Measurements from ENCODE around the gene RNF125.
"Not testable (repeated sequence)": the region's sequence is repeated elsewhere in the genome, so short reads cannot be mapped to it uniquely, and the experiment has no call there.

The RNF125 gene

GRCh38 chr18:32083781-32084180, 65.2 kb downstream of the RNF125 start:
- no peak for DNase-seq
- ATAC-seq (ENCODE audit: insufficient read depth, low read depth), result no peak
- Histone ChIP-seq H3K4me3 (ENCODE audit: low read depth in 1 of 2, low read length in 2 of 2) (no peak overlapping the region), H3K9me3 (ENCODE audit: insufficient read depth, low read length, severe bottlenecking) (no peaks in the 10 kb centered on the region), H3K27ac (ENCODE audit: low read length) (no peak overlapping the region), H2AFZ (ENCODE audit: low read depth, low read length) (no peak overlapping the region), H3K79me2 (ENCODE audit: insufficient read depth, low read length) (no peaks in the 10 kb centered on the region), H3K9ac (ENCODE audit: low read depth, low read length) (no peak overlapping the region), H3K4me1 (ENCODE audit: insufficient read depth, low read length) (peaks cover 29% of the 10 kb centered on the region), H4K20me1 (ENCODE audit: insufficient read depth, low read length) (no peaks in the 10 kb centered on the region), H3K36me3 (ENCODE audit: insufficient read depth, low read length) (no peaks in the 10 kb centered on the region), H3K27me3 (ENCODE audit: insufficient read depth, low read length, poor library complexity) (no peaks in the 10 kb centered on the region), H3K4me2 (ENCODE audit: insufficient read depth, low read length) (no peak overlapping the region)
- TF ChIP-seq EZH2 (IDR thresholded peaks at IDR 0.05; ENCODE audit: borderline replicate concordance, low read depth, low read length, severe bottlenecking) (no peak), CTCF (IDR thresholded peaks at IDR 0.05; ENCODE audit: borderline replicate concordance, extremely low read depth, low read length, poor library complexity, severe bottlenecking) (no peak)

GRCh38 chr18:32086881-32087280, 68.3 kb downstream of the RNF125 start:
- DNase-seq (no peak), ATAC-seq (ENCODE audit: insufficient read depth, low read depth) (no peak)
- Histone ChIP-seq H3K4me2 (ENCODE audit: insufficient read depth, low read length) (no peak overlapping the region), H4K20me1 (ENCODE audit: insufficient read depth, low read length) (no peaks in the 10 kb centered on the region), H3K9me3 (ENCODE audit: insufficient read depth, low read length, severe bottlenecking) (no peaks in the 10 kb centered on the region), H3K36me3 (ENCODE audit: insufficient read depth, low read length) (no peaks in the 10 kb centered on the region), H3K27me3 (ENCODE audit: insufficient read depth, low read length, poor library complexity) (no peaks in the 10 kb centered on the region), H2AFZ (ENCODE audit: low read depth, low read length) (no peak overlapping the region), H3K4me1 (ENCODE audit: insufficient read depth, low read length) (peaks cover 37% of the 10 kb centered on the region), H3K79me2 (ENCODE audit: insufficient read depth, low read length) (no peaks in the 10 kb centered on the region), H3K9ac (ENCODE audit: low read depth, low read length) (no peak overlapping the region), H3K4me3 (ENCODE audit: low read depth in 1 of 2, low read length in 2 of 2) (no peak overlapping the region), H3K27ac (ENCODE audit: low read length) (no peak overlapping the region)
- TF ChIP-seq CTCF (IDR thresholded peaks at IDR 0.05; ENCODE audit: borderline replicate concordance, extremely low read depth, low read length, poor library complexity, severe bottlenecking) (no peak), EZH2 (IDR thresholded peaks at IDR 0.05; ENCODE audit: borderline replicate concordance, low read depth, low read length, severe bottlenecking) (no peak)

GRCh38 chr18:32090831-32091230, 72.2 kb downstream of the RNF125 start:
- not testable (repeated sequence) for H3K27ac ChIP-seq (ENCODE audit: low read length); H3K4me3 ChIP-seq (ENCODE audit: low read depth in 1 of 2, low read length in 2 of 2)

GRCh38 chr18:32091325-32091723, 72.7 kb downstream of the RNF125 start:
- Histone ChIP-seq H3K9ac (ENCODE audit: low read depth, low read length) (peak overlapping the region; percentile 98), H3K4me2 (ENCODE audit: insufficient read depth, low read length) (peak overlapping the region; percentile 59), H3K27me3 (ENCODE audit: insufficient read depth, low read length, poor library complexity) (no peaks in the 10 kb centered on the region), H3K27ac (ENCODE audit: low read length) (peak overlapping the region; percentile 93), H3K4me1 (ENCODE audit: insufficient read depth, low read length) (peaks cover 38% of the 10 kb centered on the region), H3K9me3 (ENCODE audit: insufficient read depth, low read length, severe bottlenecking) (no peaks in the 10 kb centered on the region), H3K4me3 (ENCODE audit: low read depth in 1 of 2, low read length in 2 of 2) (peak overlapping the region; percentile 0 to 58; a peak in 3 of 4 replicates), H3K79me2 (ENCODE audit: insufficient read depth, low read length) (peaks cover 39% of the 10 kb centered on the region), H3K36me3 (ENCODE audit: insufficient read depth, low read length) (peaks cover 33% of the 10 kb centered on the region), H4K20me1 (ENCODE audit: insufficient read depth, low read length) (peaks cover 36% of the 10 kb centered on the region), H2AFZ (ENCODE audit: low read depth, low read length) (peak overlapping the region; percentile 73)
- DNase-seq, result no peak
- no peak for TF ChIP-seq EZH2 (IDR thresholded peaks at IDR 0.05; ENCODE audit: borderline replicate concordance, low read depth, low read length, severe bottlenecking)
- TF ChIP-seq CTCF (IDR thresholded peaks at IDR 0.05; ENCODE audit: borderline replicate concordance, extremely low read depth, low read length, poor library complexity, severe bottlenecking), result no peak
- no peak for ATAC-seq (ENCODE audit: insufficient read depth, low read depth)

More at GRCh38 chr18:32090831-32091230, 72.2 kb downstream of the RNF125 start:
- not testable (repeated sequence) for DNase-seq; H2AFZ ChIP-seq (ENCODE audit: low read depth, low read length); ATAC-seq (ENCODE audit: insufficient read depth, low read depth); H3K9me3 ChIP-seq (ENCODE audit: insufficient read depth, low read length, severe bottlenecking); H3K27me3 ChIP-seq (ENCODE audit: insufficient read depth, low read length, poor library complexity); H3K9ac ChIP-seq (ENCODE audit: low read depth, low read length); H3K4me2 ChIP-seq (ENCODE audit: insufficient read depth, low read length)
- Histone ChIP-seq H3K36me3 (ENCODE audit: insufficient read depth, low read length) (peaks cover 28% of the 10 kb centered on the region), H4K20me1 (ENCODE audit: insufficient read depth, low read length) (peaks cover 31% of the 10 kb centered on the region), H3K79me2 (ENCODE audit: insufficient read depth, low read length) (peaks cover 34% of the 10 kb centered on the region), H3K4me1 (ENCODE audit: insufficient read depth, low read length) (peaks cover 38% of the 10 kb centered on the region)
